HT1080 (cell line): ENCODE results near the gene POF1B. TPM values are rescaled to one million over a fixed set of nuclear protein-coding genes. Genes with fewer than 3 reads are reported as not detected.
A peak's percentile ranks its signal among the peaks of the same experiment; 100 is the strongest.
"Not testable (repeated sequence)": the region's sequence is repeated elsewhere in the genome, so short reads cannot be mapped to it uniquely, and the experiment has no call there.

Experiments used
- DNase-seq: peaks from one replicate; pipeline ENCODE4 v3.0.0-alpha.2; 2015; ENCODE audit warnings: low read depth
- polyA plus RNA-seq, 2 experiments: library from polyadenylated mRNA; depleted of rRNA; stranded (reverse); fragments of >200 nt; gene quantifications; 2 replicates each; pipeline ENCODE4 v1.2.3, GENCODE V29; 2015
- total RNA-seq: library from RNA; depleted of rRNA; stranded (reverse); fragments of >200 nt; shearing (Covaris generic); gene quantifications from 2 replicates; pipeline ENCODE4 v1.2.3, GENCODE V29; 2014; rRNA removed

Gene POF1B, protein sequence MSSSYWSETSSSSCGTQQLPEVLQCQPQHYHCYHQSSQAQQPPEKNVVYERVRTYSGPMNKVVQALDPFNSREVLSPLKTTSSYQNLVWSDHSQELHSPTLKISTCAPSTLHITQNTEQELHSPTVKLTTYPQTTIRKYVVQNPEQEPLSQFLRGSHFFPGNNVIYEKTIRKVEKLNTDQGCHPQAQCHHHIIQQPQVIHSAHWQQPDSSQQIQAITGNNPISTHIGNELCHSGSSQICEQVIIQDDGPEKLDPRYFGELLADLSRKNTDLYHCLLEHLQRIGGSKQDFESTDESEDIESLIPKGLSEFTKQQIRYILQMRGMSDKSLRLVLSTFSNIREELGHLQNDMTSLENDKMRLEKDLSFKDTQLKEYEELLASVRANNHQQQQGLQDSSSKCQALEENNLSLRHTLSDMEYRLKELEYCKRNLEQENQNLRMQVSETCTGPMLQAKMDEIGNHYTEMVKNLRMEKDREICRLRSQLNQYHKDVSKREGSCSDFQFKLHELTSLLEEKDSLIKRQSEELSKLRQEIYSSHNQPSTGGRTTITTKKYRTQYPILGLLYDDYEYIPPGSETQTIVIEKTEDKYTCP
- total RNA-seq = 0.14 TPM in 1 of 2 replicates, not detected in the other
- 0.13 and 0.18 TPM in 2 replicates for polyA plus RNA-seq (2015; cell fraction: cytosol; rRNA removed)
- polyA plus RNA-seq (2015; cell fraction: nucleus; rRNA removed) = 0.06 and 0.15 TPM in 2 replicates

- DNase-seq = no peak
Measured at GRCh38 chrX:85379174-85379907, at the start of gene POF1B. POF1B (minus strand) TSS chrX:85379665; CDS start chrX:85379454, 211 bp downstream.

GRCh38 chrX:85429066-85429465, 49.6 kb upstream of the POF1B start:
- DNase-seq = no peak

- no peak for DNase-seq
Measured at GRCh38 chrX:85419293-85419692, 39.8 kb upstream of the POF1B start.

- DNase-seq = no peak
Measured at GRCh38 chrX:85391878-85392238, 12.4 kb upstream of the POF1B start.

GRCh38 chrX:85391185-85391877, 11.9 kb upstream of the POF1B start:
- DNase-seq = no peak

DNA sequence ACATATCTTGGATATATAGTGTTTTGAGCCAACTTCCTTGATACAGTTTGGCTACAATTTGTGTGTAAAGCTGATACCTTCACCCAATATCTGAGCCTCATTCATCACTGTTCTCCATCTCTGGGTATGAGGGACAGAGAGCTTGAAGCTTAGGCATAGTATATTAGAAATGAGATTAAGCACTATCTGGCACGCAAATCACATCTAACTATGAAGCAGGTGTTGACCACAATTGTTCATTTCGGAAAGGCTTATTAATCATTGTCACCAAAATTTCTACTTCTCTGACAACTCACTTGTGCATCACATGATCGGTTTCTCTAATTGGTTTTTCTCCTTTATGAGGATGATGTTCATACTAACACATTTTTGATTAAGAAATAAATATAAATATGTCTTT, 2.1 kb upstream of the POF1B start:
- no peak for DNase-seq

DNA sequence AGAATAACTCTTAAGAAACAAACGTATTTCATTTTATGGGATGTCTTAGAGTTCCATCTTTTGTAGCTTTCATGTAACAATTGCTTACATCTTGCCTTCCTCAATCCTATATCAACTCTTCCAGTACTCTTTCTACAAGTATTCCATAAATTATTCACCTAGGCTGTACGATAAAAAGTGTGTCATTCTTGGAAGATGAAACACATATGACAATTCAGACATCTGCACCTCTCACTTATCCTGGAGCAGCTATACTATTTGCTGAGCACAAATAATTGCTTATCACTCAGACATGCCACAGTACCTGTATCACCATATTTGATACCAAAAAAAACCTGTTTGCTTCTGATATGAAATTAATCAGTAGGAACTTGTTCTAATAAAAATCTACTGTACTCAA, 1.0 kb downstream of the POF1B start:
- DNase-seq = no peak

DNA sequence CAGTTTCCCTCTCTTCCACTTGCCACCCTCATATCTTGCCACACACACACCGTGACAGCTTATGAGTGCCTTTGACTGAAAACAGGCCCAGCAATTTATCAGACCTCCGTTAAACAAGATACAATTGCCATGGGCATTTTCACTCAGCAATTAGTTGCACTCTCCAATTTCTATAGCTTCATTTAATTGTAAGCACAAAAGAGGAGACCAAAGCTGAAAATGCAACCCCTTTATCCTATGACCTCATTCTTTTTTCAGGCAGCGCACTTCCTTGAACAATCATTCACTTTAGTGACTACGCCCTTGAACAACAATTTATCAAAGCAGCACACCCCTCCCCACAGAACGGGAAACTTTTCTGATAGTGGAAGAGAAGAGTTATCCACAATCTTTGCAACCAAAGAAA, 4.1 kb downstream of the POF1B start:
- no peak for DNase-seq

GRCh38 chrX:85365370-85365995, 14.0 kb downstream of the POF1B start:
- DNase-seq = no peak

DNA sequence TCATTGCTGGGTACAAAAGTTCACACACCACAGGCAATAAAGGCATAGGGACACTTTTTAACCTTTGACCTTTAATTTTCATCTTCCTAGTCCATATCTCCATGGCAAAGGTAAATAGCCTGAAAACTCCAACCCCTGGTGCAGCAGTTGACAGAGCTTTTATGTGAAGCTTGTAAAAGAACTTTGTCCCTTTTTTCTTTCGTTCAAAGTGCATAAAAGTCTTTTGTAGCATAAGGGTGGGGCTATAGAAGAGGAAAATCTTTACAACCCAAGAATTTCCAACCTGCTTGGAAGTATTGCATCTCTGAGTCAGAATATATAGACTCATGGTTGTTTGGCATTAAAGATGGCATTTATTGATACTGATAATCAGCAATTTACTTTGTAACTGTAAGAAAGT, 20.4 kb downstream of the POF1B start:
- no peak for DNase-seq

GRCh38 chrX:85345523-85345922, 33.9 kb downstream of the POF1B start:
- DNase-seq = no peak

- no peak for DNase-seq
Measured at GRCh38 chrX:85327060-85327333, 52.5 kb downstream of the POF1B start.

DNA sequence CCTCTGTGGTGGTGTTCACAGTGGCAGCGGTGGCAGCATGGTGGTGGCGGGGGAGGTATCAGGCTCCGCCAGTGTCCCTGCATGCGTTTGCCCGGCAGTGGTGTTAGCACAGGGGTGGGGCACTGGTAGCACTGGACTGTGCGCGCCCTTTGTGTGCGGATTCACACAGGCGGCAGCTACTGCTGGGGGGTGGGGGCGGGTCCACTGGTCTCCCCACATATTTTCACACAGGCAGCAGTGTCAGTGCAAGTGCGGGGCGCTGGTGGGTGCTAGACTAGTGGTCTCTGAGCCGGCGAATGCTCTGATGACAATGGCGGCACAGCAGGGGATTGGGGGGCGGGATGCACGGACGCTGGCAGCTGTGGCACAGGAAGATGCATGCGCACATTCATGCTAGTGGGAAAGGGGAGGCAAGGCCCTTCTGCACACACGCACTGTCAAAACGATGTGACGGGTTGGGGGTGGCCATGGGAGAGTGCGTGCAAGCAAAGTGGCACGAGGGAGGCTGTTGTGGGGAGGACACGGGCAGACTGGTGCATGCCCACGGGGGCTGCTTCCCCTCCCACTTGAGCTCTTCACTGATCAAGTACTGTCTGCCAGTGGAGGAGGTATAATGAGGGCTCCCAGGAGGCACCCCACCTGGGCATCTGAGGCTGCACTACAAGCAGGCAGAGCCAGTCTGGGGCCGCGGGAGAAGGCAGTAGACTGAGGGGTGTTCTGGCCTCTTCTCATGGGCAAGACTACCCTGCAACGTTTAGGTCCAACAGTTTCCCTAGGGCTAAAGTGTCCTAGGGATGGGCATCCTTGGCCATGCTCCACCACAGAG, 53.0 kb downstream of the POF1B start:
- DNase-seq = no peak

DNA sequence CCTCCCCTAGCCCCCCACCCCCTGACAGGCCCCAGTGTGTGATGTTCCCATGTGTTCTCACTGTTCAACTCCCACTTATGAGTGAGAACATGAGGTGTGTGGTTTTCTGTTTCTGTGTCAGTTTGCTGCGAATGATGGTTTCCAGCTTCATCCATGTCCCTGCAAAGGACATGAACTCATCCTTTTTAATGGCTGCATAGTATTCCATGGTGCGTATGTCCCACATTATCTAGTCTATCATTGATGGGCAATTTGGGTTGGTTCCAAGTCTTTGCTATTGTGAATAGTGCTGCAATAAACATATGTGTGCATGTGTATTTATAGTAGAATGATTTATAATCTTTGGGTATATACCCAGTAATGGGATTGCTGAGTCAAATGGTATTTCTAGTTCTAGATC, 68.1 kb downstream of the POF1B start:
- not testable (repeated sequence) for DNase-seq

- peak; percentile 3 for DNase-seq
Measured at GRCh38 chrX:85309717-85310116, 69.7 kb downstream of the POF1B start.

DNA sequence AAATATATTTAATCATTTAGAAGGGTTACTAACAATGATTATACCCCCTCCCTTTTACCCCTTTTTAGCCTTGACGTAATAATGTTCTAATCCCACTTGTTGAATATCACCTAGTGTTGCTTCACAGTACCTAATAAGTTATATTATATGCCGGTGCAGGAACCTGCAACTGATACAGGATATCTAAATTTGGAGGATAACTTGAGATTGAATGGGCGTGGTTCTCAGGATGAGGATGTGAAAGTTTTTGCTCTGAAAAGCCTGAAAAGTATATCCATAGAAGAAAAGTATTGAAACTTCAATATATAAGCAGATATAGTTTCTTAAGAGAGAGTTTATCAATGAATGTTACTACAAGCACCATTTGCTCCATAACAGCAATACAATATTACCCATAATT, 75.9 kb downstream of the POF1B start:
- DNase-seq = no peak

DNA sequence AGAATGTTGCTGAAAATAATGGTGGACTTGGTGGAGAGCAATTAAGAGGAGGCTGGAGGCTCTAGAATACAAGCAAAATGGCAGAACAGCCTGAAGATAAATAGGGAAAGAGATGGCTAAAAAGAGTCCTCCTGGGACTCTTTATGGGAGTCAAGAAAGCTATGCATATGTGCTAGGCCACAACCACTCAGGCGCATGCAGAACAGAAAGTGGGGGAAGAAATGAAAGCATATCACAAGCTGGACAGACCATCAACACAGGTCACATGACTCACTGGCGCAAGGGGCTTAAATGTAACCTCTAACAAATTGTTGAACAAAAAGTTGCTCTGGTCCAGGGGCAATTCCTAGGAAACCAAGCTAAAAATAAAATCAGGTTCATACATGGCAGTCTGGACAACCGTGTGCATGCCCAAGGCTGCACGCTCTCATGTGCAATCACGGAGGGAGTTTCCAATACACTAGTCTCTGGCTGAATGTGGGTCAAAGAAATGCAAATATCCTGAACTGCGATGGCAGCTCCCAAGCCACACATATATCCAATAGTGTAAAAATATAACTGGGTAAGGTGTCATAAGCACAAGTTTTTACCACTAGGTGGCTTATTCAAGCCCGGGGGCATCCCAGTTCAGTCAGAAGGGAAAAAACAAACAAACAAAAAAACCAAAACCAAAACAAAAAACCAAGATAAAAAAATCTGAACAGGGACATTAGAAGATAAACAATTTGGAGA, 90.3 kb downstream of the POF1B start:
- DNase-seq = no peak

- not testable (repeated sequence) for DNase-seq
Measured at GRCh38 chrX:85285286-85285685, 94.2 kb downstream of the POF1B start.

DNA sequence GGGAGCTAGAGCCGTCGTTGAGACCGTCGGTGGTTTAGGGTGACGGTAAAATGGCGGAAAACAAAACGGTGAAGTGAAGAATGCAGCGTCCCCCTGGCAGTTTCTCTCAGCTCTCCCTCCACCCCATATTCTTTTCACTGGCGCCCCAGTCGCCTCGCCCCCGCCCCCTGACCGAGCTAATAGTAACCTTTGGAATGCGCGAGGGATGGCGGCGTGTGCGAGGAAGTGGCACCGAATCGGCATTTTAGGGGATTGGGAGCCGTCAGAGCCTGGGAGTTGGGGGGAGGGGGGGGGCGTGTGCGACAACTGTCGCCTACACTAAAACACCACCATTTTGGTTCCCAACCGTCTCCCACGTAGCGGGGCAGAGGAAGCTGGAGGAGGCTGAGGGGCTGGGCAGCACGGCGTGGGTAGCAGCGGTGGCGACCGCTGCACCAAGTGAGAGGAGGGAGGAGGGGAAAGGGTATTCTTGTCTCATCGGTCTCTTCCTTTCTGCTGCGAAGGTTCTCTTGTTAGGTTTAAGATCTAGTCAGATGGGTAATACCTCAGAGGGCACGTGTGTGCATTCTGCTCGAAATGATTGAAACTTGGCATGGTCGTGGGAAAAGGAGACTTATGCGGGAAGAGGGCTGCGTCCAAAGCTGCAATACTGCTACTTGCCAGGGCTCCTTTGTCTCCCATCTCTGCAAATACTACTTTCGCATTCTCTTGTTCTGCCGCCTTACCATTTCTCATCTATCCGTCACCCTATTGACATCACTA, 134.8 kb downstream of the POF1B start:
- DNase-seq = peak; percentile 1
